ENCODE results near the gene KAZALD1.

Gene KAZALD1

DNA sequence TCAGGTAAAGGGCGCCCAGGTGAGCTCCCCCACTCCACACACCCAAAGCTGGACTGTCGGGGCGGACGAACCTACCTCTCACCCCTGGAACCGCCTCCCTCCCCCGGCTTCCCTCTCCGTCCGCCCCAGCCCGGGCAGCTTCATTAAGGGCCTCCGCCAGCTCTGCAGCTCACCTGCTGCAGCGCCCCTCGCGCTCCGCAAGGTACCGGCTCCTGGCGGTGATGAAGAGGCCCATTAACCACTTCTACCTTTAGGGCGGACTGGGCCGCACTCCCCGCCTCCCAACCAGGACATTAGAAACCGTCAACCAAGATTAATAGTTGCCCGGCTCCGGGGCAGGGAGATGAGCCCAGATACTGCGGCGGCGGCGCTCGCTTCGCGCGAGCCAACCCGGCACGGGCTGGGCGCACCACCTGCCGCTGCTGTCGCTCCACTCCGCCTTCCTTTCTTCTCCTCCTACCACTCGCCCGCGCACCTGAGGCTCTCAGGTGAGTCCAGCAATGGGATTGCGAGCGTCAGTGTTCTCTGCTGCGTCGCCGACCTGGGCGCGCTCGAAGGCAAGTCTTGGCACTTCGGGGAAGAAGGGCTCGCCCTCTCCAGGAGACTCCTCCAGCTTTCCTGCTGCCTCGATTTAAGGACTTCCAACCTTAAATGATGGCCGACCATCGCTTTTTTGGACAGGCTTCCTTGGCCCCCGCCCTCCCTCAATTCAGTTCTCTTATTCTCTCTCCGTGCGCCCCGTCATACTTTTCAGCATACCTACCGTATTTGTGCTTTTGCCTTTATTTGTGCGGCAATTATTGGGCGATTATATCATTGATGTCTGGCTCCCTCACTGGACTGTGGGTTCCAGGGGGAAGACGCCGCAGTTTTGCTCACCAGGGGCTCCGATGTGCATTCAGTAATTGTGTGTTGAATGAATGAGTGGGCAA lies 13.6 kb upstream of the KAZALD1 start:
- DNase-seq (ENCODE audit: low read depth), result no peak

- DNase-seq (ENCODE audit: low read depth), result peak; percentile 67
Observed at GRCh38 chr10:101050208-101051069, 11.3 kb upstream of the KAZALD1 start.

GRCh38 chr10:101052285-101052684 lies 9.5 kb upstream of the KAZALD1 start:
- DNase-seq (ENCODE audit: low read depth), result peak; percentile 74

DNA sequence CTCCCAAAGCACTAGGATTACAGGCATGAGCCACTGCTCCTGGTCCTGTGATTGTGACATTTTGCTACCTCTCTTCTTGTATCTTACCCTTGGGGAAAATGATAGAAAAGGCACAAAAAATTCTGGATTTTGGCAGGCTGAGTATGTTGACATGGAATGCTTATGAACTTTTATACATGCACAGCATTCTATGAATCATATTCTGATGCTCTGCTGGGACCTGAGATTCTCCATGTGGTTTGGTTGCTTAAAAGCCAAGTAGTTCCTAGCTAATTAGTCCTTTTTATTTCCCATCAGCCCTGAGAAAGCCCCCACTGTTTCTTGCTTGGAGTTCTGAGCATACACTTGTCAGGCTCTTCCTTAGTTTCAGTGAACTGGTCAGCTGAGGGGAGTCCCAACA lies 8.3 kb upstream of the KAZALD1 start:
- DNase-seq (ENCODE audit: low read depth), result peak; percentile 51

DNA sequence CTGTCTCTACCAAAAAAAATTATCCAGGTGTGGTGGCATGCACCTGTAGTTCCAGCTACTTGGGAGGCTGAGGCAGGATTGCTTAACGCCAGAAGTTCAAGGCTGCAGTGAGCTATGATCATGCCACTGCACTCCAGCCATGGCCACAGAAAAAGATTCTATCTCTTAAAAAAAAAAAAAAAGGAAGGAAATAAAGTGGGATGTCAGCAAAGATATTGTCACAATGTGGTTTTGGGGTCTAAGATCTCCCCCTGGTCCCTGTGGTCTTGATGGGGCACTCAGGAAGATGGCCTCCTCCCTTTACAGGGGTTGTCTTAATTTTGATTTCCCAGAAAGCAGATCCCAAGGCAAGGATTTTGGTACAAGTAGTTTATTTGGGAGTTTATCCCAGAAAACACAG lies 7.4 kb upstream of the KAZALD1 start:
- DNase-seq (ENCODE audit: low read depth), result no peak

DNA sequence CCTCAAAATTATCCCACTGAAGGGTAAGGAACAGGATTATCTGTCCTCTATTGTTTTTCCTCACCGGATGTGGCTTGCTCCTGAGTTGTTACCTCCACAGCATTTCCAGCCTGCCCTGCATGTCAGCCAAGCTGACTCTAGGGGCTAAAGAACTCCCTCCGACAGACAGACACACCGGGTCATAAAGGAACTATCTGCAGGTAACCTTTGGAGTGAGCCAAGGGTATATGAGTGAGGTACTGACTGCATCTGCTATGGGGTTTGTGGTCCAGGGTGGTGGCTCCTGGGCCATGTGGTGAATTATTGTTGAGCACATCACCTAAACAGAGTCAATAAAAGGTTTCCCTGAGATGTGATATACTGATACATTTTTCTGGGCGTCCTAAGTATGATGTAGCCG lies 6.9 kb upstream of the KAZALD1 start:
- no peak for DNase-seq (ENCODE audit: low read depth)

DNA sequence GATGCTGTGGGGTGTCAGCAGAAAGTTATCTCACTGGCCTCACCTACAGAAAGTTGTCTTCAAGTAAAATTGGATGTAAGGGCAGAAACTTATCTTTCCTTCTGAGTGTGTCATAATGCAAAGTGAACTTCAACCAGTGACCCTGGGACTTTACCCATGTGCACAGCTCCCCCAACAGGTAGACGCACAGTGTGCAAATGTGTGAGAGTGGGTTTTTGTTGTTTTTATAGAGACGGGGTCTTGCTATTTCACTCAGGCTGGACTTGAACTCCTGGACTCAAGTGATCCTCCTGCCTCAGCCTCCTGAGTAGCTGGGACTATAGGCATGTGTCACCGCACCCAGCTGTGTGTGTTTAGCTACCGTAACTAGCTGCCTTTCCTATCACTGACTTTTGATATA lies 6.4 kb upstream of the KAZALD1 start:
- DNase-seq (ENCODE audit: low read depth), result no peak

DNA sequence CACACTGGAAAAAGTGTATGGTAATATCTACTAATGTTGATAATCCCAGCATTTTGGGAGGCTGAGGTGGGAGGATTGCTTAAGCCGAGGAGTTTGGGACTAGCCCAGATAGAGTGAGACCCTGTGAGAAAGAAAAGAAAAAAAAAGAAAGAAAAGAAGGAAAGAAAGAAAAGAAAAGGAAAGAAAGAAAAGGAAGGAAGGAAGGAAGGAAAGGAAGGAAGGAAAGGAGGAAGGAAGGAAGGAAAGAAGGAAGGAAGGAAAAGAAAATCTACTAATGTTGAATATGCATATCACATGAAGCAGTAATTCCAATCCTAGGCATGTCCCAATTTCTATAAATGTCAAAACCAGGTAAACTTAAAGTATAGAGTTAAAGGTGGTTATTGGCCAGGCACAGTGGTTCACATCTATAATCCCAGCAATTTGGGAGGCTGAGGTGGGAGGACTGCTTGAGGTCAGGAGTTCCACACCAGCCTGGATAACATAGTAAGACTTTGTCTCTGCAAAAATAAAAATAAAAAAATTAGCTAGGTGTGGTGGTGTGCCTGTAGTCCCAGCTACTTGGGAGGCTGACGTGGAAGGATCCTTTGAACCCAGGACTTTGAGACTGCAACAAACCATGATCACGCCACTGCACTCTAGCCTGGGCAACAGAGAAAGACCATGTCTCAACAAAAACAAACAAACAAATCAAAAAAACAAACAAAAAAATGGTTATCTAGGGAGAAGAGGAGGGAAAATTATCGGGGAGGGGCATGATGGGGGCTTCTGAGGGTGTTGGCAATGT lies 5.2 kb upstream of the KAZALD1 start:
- DNase-seq (ENCODE audit: low read depth), result no peak

GRCh38 chr10:101060036-101060950 lies 1.5 kb upstream of the KAZALD1 start:
- DNase-seq (ENCODE audit: low read depth), result peak; percentile 100

DNA sequence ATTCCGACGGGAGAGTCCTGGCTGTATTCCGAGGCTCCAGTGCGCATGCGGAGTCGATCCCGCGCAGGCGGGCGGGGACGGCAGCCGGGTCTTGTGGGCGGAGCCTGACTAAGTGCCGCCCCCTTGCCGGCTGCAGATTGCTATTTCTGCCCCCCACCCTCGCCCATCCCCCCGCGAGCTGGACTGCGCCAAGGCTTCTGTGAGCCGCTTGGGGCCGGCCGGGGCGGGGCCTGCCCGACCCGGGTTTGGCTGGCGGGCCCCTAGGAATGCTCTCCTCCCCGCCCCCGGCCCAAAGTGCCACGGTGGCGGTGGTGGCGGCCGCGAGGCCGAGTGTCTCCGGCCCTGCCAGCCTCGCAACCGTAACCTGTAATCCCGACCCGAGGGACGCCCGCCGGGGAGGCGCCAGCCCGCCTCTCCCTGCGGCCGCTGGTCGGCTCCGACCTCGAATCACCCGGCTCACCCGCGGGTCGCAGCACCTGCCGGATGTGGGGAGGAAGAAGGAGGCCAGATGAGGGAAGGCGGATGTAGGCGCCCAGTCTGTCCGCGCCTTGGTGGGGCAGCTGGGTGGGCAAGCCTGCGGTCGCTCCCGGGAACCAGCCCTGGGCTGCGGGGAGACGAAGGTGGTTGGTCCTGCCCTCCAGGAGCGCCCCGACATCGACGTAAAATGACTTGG lies 702 bp upstream of the KAZALD1 start:
- DNase-seq (ENCODE audit: low read depth), result peak; percentile 95

GRCh38 chr10:101062232-101063049 lies 652 bp downstream of the KAZALD1 start:
- DNase-seq (ENCODE audit: low read depth), result peak; percentile 62

GRCh38 chr10:101063050-101063525 lies 1.3 kb downstream of the KAZALD1 start:
- DNase-seq (ENCODE audit: low read depth), result no peak

- no peak for DNase-seq (ENCODE audit: low read depth)
Observed at GRCh38 chr10:101063548-101064414, 2.0 kb downstream of the KAZALD1 start.

DNA sequence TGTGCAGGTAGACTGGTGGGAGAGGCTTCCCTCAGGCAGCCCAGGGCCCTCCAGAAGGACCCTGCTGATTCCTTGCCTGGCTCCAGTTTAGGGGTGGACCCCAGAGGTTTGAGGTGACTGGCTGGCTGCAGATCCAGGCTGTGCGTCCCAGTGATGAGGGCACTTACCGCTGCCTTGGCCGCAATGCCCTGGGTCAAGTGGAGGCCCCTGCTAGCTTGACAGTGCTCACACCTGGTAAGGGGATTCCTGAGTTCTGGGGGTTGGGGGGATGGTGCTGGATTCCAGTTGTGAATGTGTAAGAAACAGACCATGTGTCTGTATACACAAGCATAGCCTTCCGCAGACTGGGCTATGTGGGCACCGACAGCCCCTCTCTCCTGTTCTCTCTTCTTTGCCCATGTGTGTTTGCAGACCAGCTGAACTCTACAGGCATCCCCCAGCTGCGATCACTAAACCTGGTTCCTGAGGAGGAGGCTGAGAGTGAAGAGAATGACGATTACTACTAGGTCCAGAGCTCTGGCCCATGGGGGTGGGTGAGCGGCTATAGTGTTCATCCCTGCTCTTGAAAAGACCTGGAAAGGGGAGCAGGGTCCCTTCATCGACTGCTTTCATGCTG lies 2.7 kb downstream of the KAZALD1 start:
- no peak for DNase-seq (ENCODE audit: low read depth)

DNA sequence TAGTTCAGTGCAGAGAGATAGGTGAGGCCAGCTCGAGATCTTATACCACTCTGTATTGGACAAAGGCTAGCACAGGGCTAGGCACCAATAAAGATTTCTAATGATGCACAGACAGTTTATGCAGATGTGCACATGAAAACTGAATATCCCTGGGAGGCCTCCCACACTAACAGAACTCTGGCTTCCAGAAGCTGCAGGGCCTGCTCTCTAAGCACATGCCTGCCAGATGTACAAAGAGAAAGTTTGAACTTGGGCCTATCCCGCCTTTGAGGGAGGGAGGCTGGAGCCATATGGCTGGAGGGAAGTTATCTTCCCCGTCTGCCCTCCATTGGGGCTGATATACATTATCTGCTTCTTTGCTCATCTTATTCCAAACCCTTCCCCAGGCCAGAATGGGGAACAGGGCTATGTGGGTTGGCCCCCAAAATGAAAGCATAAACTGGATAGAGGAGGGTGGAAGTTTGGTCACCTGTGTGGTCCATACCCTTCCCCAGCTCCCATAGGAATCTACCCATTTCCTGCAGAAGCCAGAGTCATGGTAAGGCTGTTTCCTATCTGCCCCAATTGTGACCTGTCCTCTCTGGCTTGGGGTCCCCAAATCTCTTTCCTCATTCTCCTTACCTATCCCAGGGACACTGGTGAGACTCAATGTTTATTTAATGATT lies 3.8 kb downstream of the KAZALD1 start:
- peak; percentile 34 for DNase-seq (ENCODE audit: low read depth)

DNA sequence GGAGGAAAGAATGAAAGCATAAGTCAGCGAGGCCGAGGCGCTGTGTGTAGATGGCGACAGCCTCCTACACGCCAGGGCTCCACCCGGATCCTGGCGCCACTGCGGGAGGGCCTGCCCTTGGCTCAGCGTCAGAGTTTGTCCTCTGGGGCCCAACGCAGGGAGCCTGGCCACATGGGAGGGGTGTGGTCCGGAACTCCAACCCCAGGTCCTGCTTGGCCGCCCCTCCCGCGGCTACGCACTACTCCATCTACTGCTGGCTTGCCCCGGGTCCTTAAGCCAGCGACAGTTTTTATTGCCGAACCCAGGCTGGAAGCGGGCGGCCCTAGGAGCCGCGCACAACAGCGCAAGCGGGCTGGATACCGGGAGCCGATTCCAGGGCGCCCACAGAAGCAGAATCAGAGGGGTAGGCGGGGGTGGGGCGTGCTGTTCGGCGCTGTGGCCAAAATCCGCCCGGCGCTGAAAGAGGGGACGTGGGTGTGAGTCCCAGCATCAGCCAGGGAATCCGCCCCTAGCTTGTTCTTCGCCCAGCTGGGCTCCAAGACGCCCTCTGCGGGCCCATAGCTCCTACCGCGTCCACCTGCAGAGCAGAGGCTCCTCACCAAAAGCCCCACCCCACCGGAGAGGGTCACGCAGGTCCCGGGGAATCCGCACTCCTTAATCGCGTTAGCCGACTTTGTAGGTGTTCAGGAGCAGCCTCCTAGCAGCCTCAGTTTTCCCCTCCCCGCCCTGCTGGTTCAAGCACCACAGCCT lies 4.5 kb downstream of the KAZALD1 start:
- peak; percentile 82 for DNase-seq (ENCODE audit: low read depth)

DNA sequence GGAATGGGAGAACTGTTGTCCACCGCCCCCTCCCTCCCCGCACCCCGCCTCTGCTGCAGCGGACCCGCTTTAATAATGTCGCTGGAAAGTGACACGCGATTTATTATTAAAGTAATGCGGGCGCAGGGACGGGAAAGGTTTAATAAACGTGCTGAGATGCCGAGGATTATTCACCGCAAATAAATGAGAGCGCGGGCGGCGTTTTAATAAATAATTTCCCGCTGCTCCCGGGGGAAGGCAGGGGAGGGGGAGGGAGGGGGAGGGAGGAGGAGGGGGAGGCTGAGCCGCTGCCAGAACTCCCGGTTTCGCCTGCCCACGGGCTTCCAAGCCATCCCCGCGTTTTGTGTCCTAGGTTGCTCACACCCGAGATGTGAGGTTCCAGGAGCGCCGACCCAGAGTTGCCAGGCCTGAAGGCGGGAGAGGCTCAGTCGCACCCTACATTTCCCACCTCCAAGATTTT lies 5.1 kb downstream of the KAZALD1 start:
- no peak for DNase-seq (ENCODE audit: low read depth)

Measured in ELR (cell line).